AG10803 (cell line): ENCODE data around the gene WRNIP1.
A peak's percentile ranks its signal among the peaks of the same experiment; 100 is the strongest.

Experiments
- DNase-seq: peaks from one replicate; pipeline ENCODE4 v3.0.0; 2010; ENCODE audit warnings: low read depth
- H3K4me3 ChIP-seq: 2 replicates; pipeline ENCODE4 v1.5.1; 2011; ENCODE audit warnings: mild to moderate bottlenecking, low read length, control low read depth
- CTCF ChIP-seq: conservative IDR thresholded peaks from 2 replicates; pipeline ENCODE4 v1.5.1; 2011; ENCODE audit warnings: mild to moderate bottlenecking, low read length, control low read depth, inconsistent platforms

The WRNIP1 gene

GRCh38 chr6:2733324-2733723 is 31.9 kb upstream of the WRNIP1 start:
- no peak for TF ChIP-seq CTCF
- no peak overlapping the region for H3K4me3 ChIP-seq
- no peak for DNase-seq

- no peak overlapping the region for H3K4me3 ChIP-seq
- no peak for DNase-seq
- TF ChIP-seq CTCF: no peak
These were observed 31.3 kb upstream of the WRNIP1 start for GRCh38 chr6:2733736-2734480.

- no peak for DNase-seq
- no peak for TF ChIP-seq CTCF
- H3K4me3 ChIP-seq: no peak overlapping the region
These were observed 30.6 kb upstream of the WRNIP1 start for GRCh38 chr6:2734488-2735166.

- DNase-seq: no peak
- no peak overlapping the region for H3K4me3 ChIP-seq
- TF ChIP-seq CTCF: no peak
These were observed 27.3 kb upstream of the WRNIP1 start for GRCh38 chr6:2737885-2738284.

- peak; percentile 81 for TF ChIP-seq CTCF
- H3K4me3 ChIP-seq: no peak overlapping the region
- DNase-seq: peak; percentile 62
These were observed 26.7 kb upstream of the WRNIP1 start for GRCh38 chr6:2738373-2738979.

- peak; percentile 25 for DNase-seq
- TF ChIP-seq CTCF: no peak
These were observed 25.9 kb upstream of the WRNIP1 start for GRCh38 chr6:2739335-2739734.

GRCh38 chr6:2740581-2740980 is 24.6 kb upstream of the WRNIP1 start:
- H3K4me3 ChIP-seq: no peak overlapping the region
- DNase-seq: no peak
- no peak for TF ChIP-seq CTCF

More at GRCh38 chr6:2739335-2739734, 25.9 kb upstream of the WRNIP1 start:
- no peak overlapping the region for H3K4me3 ChIP-seq
